Lung (tissue), 12 donors: ENCODE measurements around the gene ARRB2. TPM values are rescaled to one million over a fixed set of nuclear protein-coding genes. Genes with fewer than 3 reads are reported as not detected.

ENCODE experiments used
- ATAC-seq: fragments of 200-7000 bp; cut with Tn5 transposase; one replicate; pipeline ENCODE4 v1.9.1; 2020; ENCODE audit warnings: moderate number of reproducible peaks; ENCODE audit not compliant: insufficient read depth, low FRiP score
- DNase-seq, 3 donors: peaks; one replicate each; pipeline ENCODE4 v3.0.0-alpha.2; 2013 to 2017
- H3K27ac ChIP-seq, 2 donors: one replicate each; pipeline ENCODE4 v1.5.1; 2013; ENCODE audit warnings: mild to moderate bottlenecking in 2 of 2, moderate library complexity in 2 of 2, control low read depth in 1 of 2, inconsistent platforms in 1 of 2, low read depth in 1 of 2, low read length in 1 of 2
- H3K27me3 ChIP-seq, 3 donors: one replicate each; pipeline ENCODE4 v1.5.1; 2013; ENCODE audit warnings: low read length in 2 of 3; ENCODE audit not compliant: control insufficient read depth in 3 of 3, insufficient read depth in 3 of 3
- H3K36me3 ChIP-seq, 4 donors: one replicate each; pipeline ENCODE4 v1.5.1; 2013; ENCODE audit warnings: low read length in 4 of 4, mild to moderate bottlenecking in 1 of 4, moderate library complexity in 1 of 4; ENCODE audit not compliant: control insufficient read depth in 4 of 4, insufficient read depth in 4 of 4
- H3K4me1 ChIP-seq, 5 donors: one replicate each; pipeline ENCODE4 v1.5.1; 2013; ENCODE audit warnings: low read length in 5 of 5, mild to moderate bottlenecking in 2 of 5, moderate library complexity in 1 of 5; ENCODE audit not compliant: control insufficient read depth in 5 of 5, insufficient read depth in 5 of 5
- H3K4me3 ChIP-seq: one replicate; pipeline ENCODE4 v1.5.1; 2013; ENCODE audit warnings: mild to moderate bottlenecking, control low read depth, moderate library complexity
- H3K9ac ChIP-seq, 2 donors: one replicate each; pipeline ENCODE4 v1.5.1; 2013; ENCODE audit warnings: low read length in 2 of 2, control low read depth in 1 of 2; ENCODE audit not compliant: insufficient read depth in 1 of 2
- H3K9me3 ChIP-seq, 4 donors: one replicate each; pipeline ENCODE4 v1.5.1; 2013; ENCODE audit warnings: low read length in 3 of 4, mild to moderate bottlenecking in 1 of 4, moderate library complexity in 1 of 4; ENCODE audit not compliant: control insufficient read depth in 4 of 4, insufficient read depth in 3 of 4
- WGBS, 2 donors: extraction: QIAGEN DNeasy Blood & Tissue Kit; methylation state at CpG; one replicate each; pipeline ENCODE4 v1.1.7; 2013; 5-methylcytosine and 5-hydroxymethylcytosine counted together
- polyA plus RNA-seq, 2 donors: library from polyadenylated mRNA; stranded (reverse); fragments of 200-250 nt; gene quantifications; one replicate each; pipeline ENCODE4 v1.2.1, GENCODE V29; 2013
- total RNA-seq, 2 donors: library from RNA; depleted of rRNA in 1 of 2; stranded (reverse); fragments of >200 nt in 1 of 2; gene quantifications; one replicate each; pipeline ENCODE4 v1.2.1, GENCODE V29; 2014 to 2021
- TF ChIP-seq, protein P1 (sequence below): IDR thresholded peaks from 2 replicates; pipeline ENCODE4 v1.5.1; 2012; ENCODE audit warnings: mild to moderate bottlenecking; ENCODE audit errors: control extremely low read depth, extremely low read depth
- donor health status: control.
- donor health status: control.
- donor health status: Bipolar disorder and iron deficiency.
- donor health status: healthy.
- donor health status: DM: yes; HTN: yes; CAD: no.

The ARRB2 gene
- total and polyA plus RNA-seq, 4 donors: 27.2 to 222 (median 142) TPM

DNA sequence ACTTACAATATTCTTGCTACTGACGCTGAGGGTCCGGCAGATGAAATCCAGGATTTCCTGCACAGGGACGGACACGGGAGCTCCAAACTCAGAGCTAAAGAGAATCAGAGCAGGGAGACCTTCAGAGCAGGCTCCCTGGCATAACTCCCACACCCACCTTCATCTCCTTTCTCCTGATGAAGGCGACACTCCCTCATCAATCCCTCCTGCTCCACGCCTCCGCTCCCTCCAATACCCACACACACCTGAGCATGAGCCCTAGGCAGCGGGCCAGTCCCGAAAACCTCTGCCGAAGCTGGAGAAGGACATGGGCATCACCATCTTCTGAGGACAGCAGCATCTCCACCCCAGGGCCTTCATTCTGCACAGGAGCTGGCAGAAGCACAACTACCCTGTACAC, 34.6 kb upstream of the ARRB2 start:
- Histone ChIP-seq H3K36me3 (peaks cover 7 to 60% (median 41%) of the 10 kb centered on the region in 4 donors), H3K4me3 (no peak overlapping the region), H3K27me3 (no peaks in the 10 kb centered on the region), H3K27ac (no peak overlapping the region), H3K4me1 (peaks cover 0 to 41% (median 11%) of the 10 kb centered on the region in 5 donors), H3K9ac (no peak overlapping the region), H3K9me3 (no peaks in the 10 kb centered on the region)
- ATAC-seq (no peak), DNase-seq (no peak)
- TF ChIP-seq, protein P1, sequence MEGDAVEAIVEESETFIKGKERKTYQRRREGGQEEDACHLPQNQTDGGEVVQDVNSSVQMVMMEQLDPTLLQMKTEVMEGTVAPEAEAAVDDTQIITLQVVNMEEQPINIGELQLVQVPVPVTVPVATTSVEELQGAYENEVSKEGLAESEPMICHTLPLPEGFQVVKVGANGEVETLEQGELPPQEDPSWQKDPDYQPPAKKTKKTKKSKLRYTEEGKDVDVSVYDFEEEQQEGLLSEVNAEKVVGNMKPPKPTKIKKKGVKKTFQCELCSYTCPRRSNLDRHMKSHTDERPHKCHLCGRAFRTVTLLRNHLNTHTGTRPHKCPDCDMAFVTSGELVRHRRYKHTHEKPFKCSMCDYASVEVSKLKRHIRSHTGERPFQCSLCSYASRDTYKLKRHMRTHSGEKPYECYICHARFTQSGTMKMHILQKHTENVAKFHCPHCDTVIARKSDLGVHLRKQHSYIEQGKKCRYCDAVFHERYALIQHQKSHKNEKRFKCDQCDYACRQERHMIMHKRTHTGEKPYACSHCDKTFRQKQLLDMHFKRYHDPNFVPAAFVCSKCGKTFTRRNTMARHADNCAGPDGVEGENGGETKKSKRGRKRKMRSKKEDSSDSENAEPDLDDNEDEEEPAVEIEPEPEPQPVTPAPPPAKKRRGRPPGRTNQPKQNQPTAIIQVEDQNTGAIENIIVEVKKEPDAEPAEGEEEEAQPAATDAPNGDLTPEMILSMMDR: no peak
- 95 to 97% methylated on average over 10 of the region's 10 CpGs for WGBS, 2 donors

DNA sequence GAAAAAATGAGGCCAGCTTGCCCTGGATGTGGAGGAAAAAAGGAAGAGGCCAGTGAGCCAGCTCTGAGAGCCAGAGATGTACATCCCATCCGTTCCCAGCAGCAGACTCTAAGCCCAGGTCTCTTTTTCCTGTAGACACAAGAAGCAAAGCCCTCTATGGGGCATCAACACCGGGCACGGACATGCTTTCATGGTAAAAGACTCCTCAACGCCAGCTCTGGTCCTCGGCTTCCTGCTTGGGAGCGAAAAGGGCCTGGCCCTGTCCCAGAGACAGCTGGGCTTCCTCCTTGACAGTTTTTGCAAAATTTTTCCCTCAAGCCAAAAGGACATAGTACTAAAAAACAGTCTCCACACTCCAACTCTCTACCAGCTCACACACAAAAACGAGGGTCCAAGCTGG, 33.6 kb upstream of the ARRB2 start:
- Histone ChIP-seq H3K27ac (no peak overlapping the region), H3K36me3 (peaks cover 7 to 51% (median 44%) of the 10 kb centered on the region in 4 donors), H3K9me3 (no peaks in the 10 kb centered on the region), H3K9ac (peak overlapping the region in 1 of 2 donors; percentile 4), H3K4me3 (no peak overlapping the region), H3K27me3 (no peaks in the 10 kb centered on the region), H3K4me1 (peaks cover 0 to 41% (median 11%) of the 10 kb centered on the region in 5 donors)
- no peak for ATAC-seq
- TF ChIP-seq, protein P1: no peak
- DNase-seq: peak; percentile 91 to 96 (median 93)
- WGBS, 2 donors: 79 to 95% methylated on average over 7 of the region's 7 CpGs

DNA sequence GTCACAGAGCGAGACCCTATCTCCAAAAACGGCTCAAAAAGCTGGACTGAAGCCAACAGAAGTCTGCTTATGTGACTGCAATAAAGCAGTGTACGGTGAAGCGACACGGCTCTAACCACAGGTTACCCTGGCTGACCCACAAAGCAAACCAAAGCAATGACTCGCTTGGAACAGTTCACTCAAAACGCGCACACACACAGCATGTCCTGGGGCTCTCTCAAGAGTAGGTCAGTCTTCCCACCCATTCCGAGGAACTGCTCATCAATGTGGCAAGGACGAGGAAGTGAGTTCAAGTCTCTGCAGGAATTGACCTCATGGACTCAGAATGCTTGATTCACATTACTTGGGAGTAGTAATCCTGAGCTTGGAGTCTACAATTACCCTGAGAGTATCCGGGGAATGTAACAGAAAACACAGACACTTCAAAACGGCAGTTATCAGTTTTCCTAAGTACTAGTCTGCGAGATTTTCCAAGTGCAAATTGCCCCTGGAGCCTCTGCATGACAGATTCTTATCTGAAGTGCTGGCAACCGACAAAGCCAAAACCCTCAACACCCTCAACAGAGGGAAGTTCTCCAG, 31.9 kb upstream of the ARRB2 start:
- 38 to 55% methylated on average over 14 of the region's 14 CpGs for WGBS, 2 donors
- no peak overlapping the region for H3K4me3 ChIP-seq
- ATAC-seq (peak; percentile 45), DNase-seq (peak in 2 of 3 donors; percentile 46 to 65)
- no peaks in the 10 kb centered on the region for H3K27me3 ChIP-seq
- no peaks in the 10 kb centered on the region for H3K9me3 ChIP-seq
- TF ChIP-seq, protein P1: no peak
- peaks cover 0 to 41% (median 11%) of the 10 kb centered on the region in 5 donors for H3K4me1 ChIP-seq
- H3K27ac ChIP-seq: no peak overlapping the region
- H3K36me3 ChIP-seq: peaks cover 8 to 52% (median 43%) of the 10 kb centered on the region in 4 donors
- H3K9ac ChIP-seq: peak overlapping the region in 1 of 2 donors; percentile 34
